H1 (cell line): Measurements from ENCODE around the gene GGT5. TPM values are rescaled to one million over a fixed set of nuclear protein-coding genes. Genes with fewer than 3 reads are reported as not detected.
A peak's percentile ranks its signal among the peaks of the same experiment; 100 is the strongest.

Experiments
- CTCF ChIA-PET: fragments of 300-600 bp; sonication (Branson Sonifier 250); formaldehyde crosslinking; loops from one replicate; lab custom pipeline; 2021; ENCODE audit not compliant: partially characterized antibody; lab: Charles Lee
- POLR2A ChIA-PET: fragments of 300-600 bp; sonication (Branson Sonifier 250); formaldehyde crosslinking; loops from one replicate; lab custom pipeline; 2021; ENCODE audit warnings: inconsistent platforms; ENCODE audit not compliant: partially characterized antibody; lab: Charles Lee
- DNase-seq, 2 experiments: peaks; one replicate each; pipeline versions ENCODE4 v3.0.0 to v3.0.0-alpha.2; 2010 to 2022; ENCODE audit warnings: low spot score in 2 of 2, low read depth in 1 of 2, mixed read lengths in 1 of 2
- FAIRE-seq: peaks from 2 replicates; lab custom pipeline; 2011; peaks lifted over from hg19 to GRCh38; lab: Jason Lieb, UNC
- H2AFZ ChIP-seq: 2 replicates; pipeline ENCODE4 v1.8.1; 2012; ENCODE audit warnings: low read length, inconsistent platforms
- H2AK5ac ChIP-seq: 2 replicates; pipeline ENCODE4 v1.6.1; 2013; ENCODE audit warnings: low read depth, low read length
- H2BK120ac ChIP-seq: replicated peaks from 2 replicates; pipeline ENCODE3; 2013; ENCODE audit warnings: low read depth, low read length, inconsistent platforms
- H2BK12ac ChIP-seq: 2 replicates; pipeline ENCODE4 v1.6.1; 2013; ENCODE audit warnings: low read depth, low read length
- H2BK15ac ChIP-seq: 2 replicates; pipeline ENCODE4 v1.6.1; 2013; ENCODE audit warnings: low read length
- H2BK20ac ChIP-seq: 2 replicates; pipeline ENCODE4 v1.6.1; 2013; ENCODE audit warnings: low read length
- H2BK5ac ChIP-seq: 2 replicates; pipeline ENCODE4 v1.6.1; 2013; ENCODE audit warnings: low read depth, low read length
- H3K14ac ChIP-seq: 2 replicates; pipeline ENCODE4 v1.6.1; 2013; ENCODE audit warnings: inconsistent platforms; ENCODE audit not compliant: insufficient read length
- H3K18ac ChIP-seq: 2 replicates; pipeline ENCODE4 v1.6.1; 2013; ENCODE audit warnings: low read length; ENCODE audit errors: extremely low read depth
- H3K23ac ChIP-seq: 2 replicates; pipeline ENCODE4 v1.6.1; 2013; ENCODE audit warnings: inconsistent platforms; ENCODE audit not compliant: insufficient read length
- H3K23me2 ChIP-seq: 2 replicates; pipeline ENCODE4 v1.6.1; 2013; ENCODE audit warnings: low read depth, low read length
- H3K27ac ChIP-seq: 2 replicates; pipeline ENCODE4 v1.6.1; 2011; ENCODE audit warnings: low read depth, low read length, inconsistent platforms
- H3K27me3 ChIP-seq, 4 experiments: replicated peaks in 1 of 4; 1 replicate in 1 of 4; 2 replicates in 3 of 4; pipeline versions ENCODE4 v1.6.1 to v1.8.1; 2011 to 2013; ENCODE audit warnings: low read length in 3 of 4, mild to moderate bottlenecking in 3 of 4, inconsistent platforms in 2 of 4, mixed read lengths in 2 of 4, moderate library complexity in 1 of 4; ENCODE audit not compliant: control insufficient read depth in 3 of 4, insufficient read depth in 3 of 4; ENCODE audit errors: extremely low read depth in 1 of 4
- H3K36me3 ChIP-seq, 4 experiments: 2 replicates each; pipeline versions ENCODE4 v1.6.1 to v1.8.1; 2011 to 2013; ENCODE audit warnings: mild to moderate bottlenecking in 4 of 4, low read length in 3 of 4, moderate library complexity in 2 of 4, control low read depth in 1 of 4, inconsistent platforms in 1 of 4; ENCODE audit not compliant: insufficient read depth in 4 of 4, control insufficient read depth in 2 of 4
- H3K4ac ChIP-seq: replicated peaks from 2 replicates; pipeline ENCODE3; 2013; ENCODE audit warnings: low read length, low read depth, mixed read lengths, inconsistent platforms; ENCODE audit not compliant: insufficient read length
- H3K4me1 ChIP-seq, 4 experiments: replicated peaks in 1 of 4; 1 replicate in 1 of 4; 2 replicates in 3 of 4; pipeline versions ENCODE4 v1.6.1 to v1.8.1; 2011 to 2013; ENCODE audit warnings: low read length in 3 of 4, inconsistent platforms in 2 of 4, mixed read lengths in 1 of 4; ENCODE audit not compliant: insufficient read depth in 4 of 4, control insufficient read depth in 3 of 4
- H3K4me2 ChIP-seq, 2 experiments: 2 replicates each; pipeline versions ENCODE4 v1.6.1 to v1.8.1; 2011 to 2013; ENCODE audit warnings: low read depth in 2 of 2, low read length in 2 of 2, control low read depth in 1 of 2, inconsistent platforms in 1 of 2, mild to moderate bottlenecking in 1 of 2; ENCODE audit not compliant: insufficient read depth in 1 of 2
- H3K4me3 ChIP-seq, 4 experiments: fragments of 200-600, 300-600 bp in 1 of 4; sonication (generic), shearing (Covaris generic), sonication (Bioruptor Twin) in 1 of 4; 2 replicates each; pipeline versions ENCODE4 v1.5.1 to v1.8.1; 2011 to 2016; ENCODE audit warnings: low read length in 4 of 4, low read depth in 3 of 4, control low read depth in 2 of 4, inconsistent platforms in 2 of 4, mild to moderate bottlenecking in 2 of 4, mixed read lengths in 1 of 4, moderate library complexity in 1 of 4; ENCODE audit not compliant: insufficient read depth in 2 of 4; ENCODE audit errors: extremely low read depth in 1 of 4
- H3K56ac ChIP-seq: replicated peaks from 2 replicates; pipeline ENCODE3; 2013; ENCODE audit warnings: low read depth, mild to moderate bottlenecking, mixed read lengths, low read length, inconsistent platforms; ENCODE audit not compliant: insufficient read length
- H3K79me1 ChIP-seq: 2 replicates; pipeline ENCODE4 v1.6.1; 2013; ENCODE audit warnings: low read depth, low read length, control low read depth
- H3K79me2 ChIP-seq, 2 experiments: 2 replicates each; pipeline versions ENCODE4 v1.6.1 to v1.8.1; 2012 to 2013; ENCODE audit warnings: low read length in 2 of 2, mild to moderate bottlenecking in 2 of 2, inconsistent platforms in 1 of 2; ENCODE audit not compliant: insufficient read depth in 2 of 2, control insufficient read depth in 1 of 2
- H3K9ac ChIP-seq, 4 experiments: replicated peaks in 1 of 4; 1 replicate in 1 of 4; 2 replicates in 3 of 4; pipeline versions ENCODE4 v1.6.1 to v1.8.1; 2011 to 2013; ENCODE audit warnings: low read depth in 3 of 4, low read length in 3 of 4, control low read depth in 2 of 4, mild to moderate bottlenecking in 2 of 4, moderate library complexity in 2 of 4, inconsistent platforms in 1 of 4; ENCODE audit errors: extremely low read depth in 1 of 4
- H3K9me3 ChIP-seq, 2 experiments: 2 replicates each; pipeline versions ENCODE4 v1.6.1 to v1.8.1; 2012 to 2013; ENCODE audit warnings: mild to moderate bottlenecking in 2 of 2, moderate library complexity in 2 of 2, control low read depth in 1 of 2, inconsistent platforms in 1 of 2, low read depth in 1 of 2, low read length in 1 of 2, mixed read lengths in 1 of 2; ENCODE audit not compliant: insufficient read depth in 2 of 2
- H4K20me1 ChIP-seq, 2 experiments: replicated peaks in 1 of 2; 2 replicates each; pipeline versions ENCODE3 to v1.8.1; 2011 to 2013; ENCODE audit warnings: inconsistent platforms in 2 of 2, low read length in 2 of 2, mild to moderate bottlenecking in 1 of 2; ENCODE audit not compliant: insufficient read depth in 2 of 2, control insufficient read depth in 1 of 2
- H4K5ac ChIP-seq: 2 replicates; pipeline ENCODE4 v1.6.1; 2013; ENCODE audit warnings: low read length, low read depth, mixed read lengths, inconsistent platforms; ENCODE audit not compliant: insufficient read length
- H4K8ac ChIP-seq: 2 replicates; pipeline ENCODE4 v1.8.0; 2013; ENCODE audit warnings: mild to moderate bottlenecking, moderate library complexity, low read length, inconsistent platforms; ENCODE audit not compliant: insufficient read depth; ENCODE audit errors: extremely low read depth
- H4K91ac ChIP-seq: replicated peaks from 2 replicates; pipeline ENCODE3; 2013; ENCODE audit warnings: low read length, mixed read lengths, inconsistent platforms; ENCODE audit not compliant: insufficient read length
- CREB1 ChIP-seq: IDR thresholded peaks from 2 replicates; pipeline ENCODE4 v1.6.1; 2012; ENCODE audit warnings: inconsistent platforms
- GABPA ChIP-seq: IDR thresholded peaks from 2 replicates; pipeline ENCODE4 v1.6.1; 2011; ENCODE audit warnings: mild to moderate bottlenecking, low read length, moderate library complexity, borderline replicate concordance; ENCODE audit not compliant: insufficient read depth
- POLR2AphosphoS5 ChIP-seq: IDR thresholded peaks from 2 replicates; pipeline ENCODE4 v1.6.1; 2011; ENCODE audit warnings: low read depth, low read length
- SP4 ChIP-seq: IDR thresholded peaks from 2 replicates; pipeline ENCODE4 v1.6.1; 2012; ENCODE audit warnings: low read length, inconsistent platforms
- TAF1 ChIP-seq: IDR thresholded peaks from 2 replicates; pipeline ENCODE4 v1.6.1; 2011; ENCODE audit warnings: mild to moderate bottlenecking, low read depth, low read length
- TBP ChIP-seq: IDR thresholded peaks from 2 replicates; pipeline ENCODE4 v1.6.1; 2011; ENCODE audit warnings: low read depth, low read length, improper control_type of control experiment
- WGBS, 2 experiments: shearing (Covaris generic) in 1 of 2; methylation state at CpG; one replicate each; pipeline versions ENCODE4 v1.1.6 to v1.1.7; 2013 to 2015; ENCODE audit warnings: low lambda C conversion rate in 2 of 2, mixed read lengths in 2 of 2, inconsistent platforms in 1 of 2, low coverage in 1 of 2, missing lambda C conversion rate in 1 of 2; ENCODE audit not compliant: insufficient replicate concordance in 2 of 2, insufficient coverage in 1 of 2, insufficient read length in 1 of 2; ENCODE audit errors: extremely low coverage in 1 of 2, missing lambda C conversion rate in 1 of 2; 5-methylcytosine and 5-hydroxymethylcytosine counted together
- polyA plus RNA-seq, 7 experiments: library from polyadenylated mRNA; depleted of rRNA in 3 of 7; stranded (reverse) in 5 of 7; unstranded in 2 of 7; fragments of >200 nt in 5 of 7; fragments of 200-250 nt in 2 of 7; gene quantifications; 1 replicate in 5 of 7; 2 replicates in 1 of 7; 4 replicates in 1 of 7; pipeline versions ENCODE4 v1.2.1 to v1.2.3, GENCODE V29; 2011 to 2013; ENCODE audit warnings: missing spikeins in 2 of 7, mixed read lengths in 2 of 7
- total RNA-seq: library from RNA; stranded (reverse); fragmentation: NEBNext Ultra II Directional; extraction: Animal tissue kit (Norgen Biotek cat#: 25700); gene quantifications from 2 replicates; pipeline ENCODE4 v1.2.1, GENCODE V29; 2021
- TF ChIP-seq, protein P1 (sequence below): IDR thresholded peaks from 2 replicates; pipeline ENCODE4 v1.6.1; 2012; ENCODE audit warnings: low read length, inconsistent platforms
- TF ChIP-seq, protein P2 (sequence below), 3 experiments: IDR thresholded peaks; 1 replicate in 2 of 3; 2 replicates in 1 of 3; pipeline versions ENCODE4 v1.5.1 to v1.6.1; 2011; ENCODE audit warnings: low read length in 3 of 3, mild to moderate bottlenecking in 3 of 3, inconsistent platforms in 2 of 3, low read depth in 1 of 3, moderate library complexity in 1 of 3; ENCODE audit not compliant: insufficient read depth in 1 of 3; ENCODE audit errors: control extremely low read depth in 1 of 3

The GGT5 gene
- total and polyA plus RNA-seq, 2 of the 8 experiments (the other 6 are each of a cell fraction or from before 2014, with no cell fraction given), result 0.05 TPM; not detected in 1

DNA sequence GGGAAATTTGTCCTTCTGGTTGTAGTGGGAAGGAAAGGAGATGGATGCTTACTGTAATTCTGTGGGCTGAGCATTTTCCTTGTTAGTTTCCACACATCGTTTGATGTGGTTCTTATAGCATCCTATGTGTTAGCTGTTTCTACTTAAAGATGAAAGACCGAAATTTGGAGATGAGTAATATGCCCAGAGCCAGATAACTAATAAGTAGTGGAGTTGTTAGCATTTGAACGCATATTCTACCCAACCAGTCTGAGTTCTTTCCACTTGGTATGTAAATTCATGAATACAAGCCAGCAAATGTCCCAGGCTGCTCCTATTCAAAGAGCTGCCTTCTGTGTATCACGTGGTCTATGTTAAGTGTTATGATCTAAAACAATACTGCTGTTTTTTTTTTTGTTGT lies 40.4 kb upstream of the GGT5 start:
- Histone ChIP-seq H3K27ac (no peak overlapping the region), H2BK12ac (no peak overlapping the region), H3K4me1 (peaks cover 0 to 3% (median 1%) of the 10 kb centered on the region in 4 experiments; a peak in 3 of 7 replicates), H2BK5ac (no peak overlapping the region), H3K79me1 (peaks cover 7% of the 10 kb centered on the region), H2BK20ac (no peak overlapping the region), H3K4me3 (no peak overlapping the region), H2BK15ac (no peak overlapping the region), H4K5ac (no peak overlapping the region), H3K9ac (no peak overlapping the region), H3K23ac (no peak overlapping the region), H3K14ac (no peak overlapping the region), H3K79me2 (peaks cover 4 to 84% of the 10 kb centered on the region in 2 experiments), H3K18ac (no peak overlapping the region), H4K8ac (no peak overlapping the region), H2AK5ac (no peak overlapping the region), H4K20me1 (peaks cover 6 to 12% of the 10 kb centered on the region in 2 experiments), H3K36me3 (no peaks in the 10 kb centered on the region), H3K9me3 (no peaks in the 10 kb centered on the region), H2BK120ac (no peak overlapping the region), H3K23me2 (no peaks in the 10 kb centered on the region), H3K56ac (no peak overlapping the region), H3K4me2 (peak overlapping the region in 1 of 2 experiments; percentile 34; a peak in 1 of 4 replicates), H4K91ac (no peak overlapping the region), H3K27me3 (no peaks in the 10 kb centered on the region), H2AFZ (no peak overlapping the region), H3K4ac (no peak overlapping the region)
- ChIA-PET POLR2A (no interaction called here), CTCF (interaction anchor here (0.6 to 1.0 kb wide), 4 partner anchors 13 to 132 kb away, joined by 3 to 5 read pairs (median 3); no protein-coding TSS in a partner anchor)
- TF ChIP-seq TBP (no peak), TAF1 (no peak), CREB1 (no peak), SP4 (no peak), GABPA (no peak), POLR2AphosphoS5 (no peak)
- TF ChIP-seq, protein P1, sequence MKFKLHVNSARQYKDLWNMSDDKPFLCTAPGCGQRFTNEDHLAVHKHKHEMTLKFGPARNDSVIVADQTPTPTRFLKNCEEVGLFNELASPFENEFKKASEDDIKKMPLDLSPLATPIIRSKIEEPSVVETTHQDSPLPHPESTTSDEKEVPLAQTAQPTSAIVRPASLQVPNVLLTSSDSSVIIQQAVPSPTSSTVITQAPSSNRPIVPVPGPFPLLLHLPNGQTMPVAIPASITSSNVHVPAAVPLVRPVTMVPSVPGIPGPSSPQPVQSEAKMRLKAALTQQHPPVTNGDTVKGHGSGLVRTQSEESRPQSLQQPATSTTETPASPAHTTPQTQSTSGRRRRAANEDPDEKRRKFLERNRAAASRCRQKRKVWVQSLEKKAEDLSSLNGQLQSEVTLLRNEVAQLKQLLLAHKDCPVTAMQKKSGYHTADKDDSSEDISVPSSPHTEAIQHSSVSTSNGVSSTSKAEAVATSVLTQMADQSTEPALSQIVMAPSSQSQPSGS, result no peak
- TF ChIP-seq, protein P2, sequence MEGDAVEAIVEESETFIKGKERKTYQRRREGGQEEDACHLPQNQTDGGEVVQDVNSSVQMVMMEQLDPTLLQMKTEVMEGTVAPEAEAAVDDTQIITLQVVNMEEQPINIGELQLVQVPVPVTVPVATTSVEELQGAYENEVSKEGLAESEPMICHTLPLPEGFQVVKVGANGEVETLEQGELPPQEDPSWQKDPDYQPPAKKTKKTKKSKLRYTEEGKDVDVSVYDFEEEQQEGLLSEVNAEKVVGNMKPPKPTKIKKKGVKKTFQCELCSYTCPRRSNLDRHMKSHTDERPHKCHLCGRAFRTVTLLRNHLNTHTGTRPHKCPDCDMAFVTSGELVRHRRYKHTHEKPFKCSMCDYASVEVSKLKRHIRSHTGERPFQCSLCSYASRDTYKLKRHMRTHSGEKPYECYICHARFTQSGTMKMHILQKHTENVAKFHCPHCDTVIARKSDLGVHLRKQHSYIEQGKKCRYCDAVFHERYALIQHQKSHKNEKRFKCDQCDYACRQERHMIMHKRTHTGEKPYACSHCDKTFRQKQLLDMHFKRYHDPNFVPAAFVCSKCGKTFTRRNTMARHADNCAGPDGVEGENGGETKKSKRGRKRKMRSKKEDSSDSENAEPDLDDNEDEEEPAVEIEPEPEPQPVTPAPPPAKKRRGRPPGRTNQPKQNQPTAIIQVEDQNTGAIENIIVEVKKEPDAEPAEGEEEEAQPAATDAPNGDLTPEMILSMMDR (IDR thresholded peaks at IDR 0.05; ENCODE audit: control extremely low read depth in 1 of 3, insufficient read depth in 1 of 3, low read depth in 1 of 3, low read length in 3 of 3), result no peak
- WGBS, 2 experiments, result 70% methylated on average over 4 of the region's 4 CpGs; no CpG with 5 or more reads in 1 of the 2 experiments
- DNase-seq (no peak), FAIRE-seq (no peak)
